Measurements from ENCODE around the gene HBD.

The HBD gene

GRCh38 chr11:5267033-5267563 is 32.8 kb upstream of the HBD start:
- TF ChIP-seq CTCF (IDR thresholded peaks at IDR 0.05; ENCODE audit: borderline replicate concordance, extremely low read depth, low read length, poor library complexity, severe bottlenecking) = no peak
- TF ChIP-seq EZH2 (IDR thresholded peaks at IDR 0.05; ENCODE audit: borderline replicate concordance, low read depth, low read length, severe bottlenecking) = no peak
- Histone ChIP-seq H3K4me3 (ENCODE audit: low read depth in 1 of 2, low read length in 2 of 2) (no peak overlapping the region), H2AFZ (ENCODE audit: low read depth, low read length) (no peak overlapping the region), H3K79me2 (ENCODE audit: insufficient read depth, low read length) (no peaks in the 10 kb centered on the region), H3K4me2 (ENCODE audit: insufficient read depth, low read length) (no peak overlapping the region), H3K9me3 (ENCODE audit: insufficient read depth, low read length, severe bottlenecking) (no peaks in the 10 kb centered on the region), H3K27ac (ENCODE audit: low read length) (no peak overlapping the region), H3K9ac (ENCODE audit: low read depth, low read length) (no peak overlapping the region), H4K20me1 (ENCODE audit: insufficient read depth, low read length) (no peaks in the 10 kb centered on the region), H3K27me3 (ENCODE audit: insufficient read depth, low read length, poor library complexity) (peaks cover 6% of the 10 kb centered on the region), H3K36me3 (ENCODE audit: insufficient read depth, low read length) (no peaks in the 10 kb centered on the region), H3K4me1 (ENCODE audit: insufficient read depth, low read length) (no peaks in the 10 kb centered on the region)
- DNase-seq (no peak), ATAC-seq (ENCODE audit: insufficient read depth, low read depth) (no peak)

- H3K4me2 ChIP-seq (ENCODE audit: insufficient read depth, low read length) = no peak overlapping the region
- H4K20me1 ChIP-seq (ENCODE audit: insufficient read depth, low read length) = no peaks in the 10 kb centered on the region
- no peak overlapping the region for H2AFZ ChIP-seq (ENCODE audit: low read depth, low read length)
- H3K27me3 ChIP-seq (ENCODE audit: insufficient read depth, low read length, poor library complexity) = peaks cover 6% of the 10 kb centered on the region
- H3K27ac ChIP-seq (ENCODE audit: low read length) = no peak overlapping the region
- no peaks in the 10 kb centered on the region for H3K9me3 ChIP-seq (ENCODE audit: insufficient read depth, low read length, severe bottlenecking)
- no peak for TF ChIP-seq EZH2 (IDR thresholded peaks at IDR 0.05; ENCODE audit: borderline replicate concordance, low read depth, low read length, severe bottlenecking)
- no peak for TF ChIP-seq CTCF (IDR thresholded peaks at IDR 0.05; ENCODE audit: borderline replicate concordance, extremely low read depth, low read length, poor library complexity, severe bottlenecking)
- no peak overlapping the region for H3K4me3 ChIP-seq (ENCODE audit: low read depth in 1 of 2, low read length in 2 of 2)
- H3K79me2 ChIP-seq (ENCODE audit: insufficient read depth, low read length) = no peaks in the 10 kb centered on the region
- H3K9ac ChIP-seq (ENCODE audit: low read depth, low read length) = no peak overlapping the region
- ATAC-seq (ENCODE audit: insufficient read depth, low read depth) (no peak), DNase-seq (no peak)
- H3K4me1 ChIP-seq (ENCODE audit: insufficient read depth, low read length) = no peaks in the 10 kb centered on the region
- no peaks in the 10 kb centered on the region for H3K36me3 ChIP-seq (ENCODE audit: insufficient read depth, low read length)
Observed at GRCh38 chr11:5266609-5267008, 32.3 kb upstream of the HBD start.

GRCh38 chr11:5265832-5266231 is 31.5 kb upstream of the HBD start:
- H2AFZ ChIP-seq (ENCODE audit: low read depth, low read length) = no peak overlapping the region
- no peaks in the 10 kb centered on the region for H3K36me3 ChIP-seq (ENCODE audit: insufficient read depth, low read length)
- H3K9ac ChIP-seq (ENCODE audit: low read depth, low read length) = no peak overlapping the region
- no peak for TF ChIP-seq CTCF (IDR thresholded peaks at IDR 0.05; ENCODE audit: borderline replicate concordance, extremely low read depth, low read length, poor library complexity, severe bottlenecking)
- no peak for TF ChIP-seq EZH2 (IDR thresholded peaks at IDR 0.05; ENCODE audit: borderline replicate concordance, low read depth, low read length, severe bottlenecking)
- H3K4me1 ChIP-seq (ENCODE audit: insufficient read depth, low read length) = no peaks in the 10 kb centered on the region
- no peak for DNase-seq
- no peak overlapping the region for H3K4me3 ChIP-seq (ENCODE audit: low read depth in 1 of 2, low read length in 2 of 2)
- H3K9me3 ChIP-seq (ENCODE audit: insufficient read depth, low read length, severe bottlenecking) = no peaks in the 10 kb centered on the region
- no peak overlapping the region for H3K4me2 ChIP-seq (ENCODE audit: insufficient read depth, low read length)
- no peak for ATAC-seq (ENCODE audit: insufficient read depth, low read depth)
- H4K20me1 ChIP-seq (ENCODE audit: insufficient read depth, low read length) = no peaks in the 10 kb centered on the region
- H3K27me3 ChIP-seq (ENCODE audit: insufficient read depth, low read length, poor library complexity) = peaks cover 6% of the 10 kb centered on the region
- H3K79me2 ChIP-seq (ENCODE audit: insufficient read depth, low read length) = no peaks in the 10 kb centered on the region
- H3K27ac ChIP-seq (ENCODE audit: low read length) = no peak overlapping the region

Data from DND-41 (cell line).